HEK293 (cell line): ENCODE data around the gene PERCC1.

ENCODE experiments used
- ZNF169 ChIP-seq: fragments of 450-650 bp; formaldehyde crosslinking; IDR thresholded peaks from 2 replicates; pipeline ENCODE4 v1.5.1; 2016; ENCODE audit warnings: missing biosample characterization, missing genetic modification characterization
- ZNF174 ChIP-seq: fragments of 450-650 bp; formaldehyde crosslinking; IDR thresholded peaks from 2 replicates; pipeline ENCODE4 v1.5.0; 2017; ENCODE audit warnings: missing biosample characterization, mild to moderate bottlenecking, missing genetic modification characterization

- TF ChIP-seq ZNF169 (tag by site-specific recombination): no peak
- no peak for TF ChIP-seq ZNF174
Observed at GRCh38 chr16:1472974-1473373, 42.1 kb downstream of the PERCC1 start.
